GM19438 (cell line): ENCODE data around the gene LARGE2.

Experiments used
- ATAC-seq: cut with Tn5 transposase; IDR thresholded peaks from one replicate; pipeline ENCODE4 v1.9.1; 2021; ENCODE audit warnings: low read depth; ENCODE audit not compliant: unreplicated experiment

LARGE2 gene

GRCh38 chr11:45948356-45948755, 25.9 kb downstream of the LARGE2 start:
- ATAC-seq = no peak

- no peak for ATAC-seq
Observed at GRCh38 chr11:45949992-45950407, 27.5 kb downstream of the LARGE2 start.

GRCh38 chr11:45959851-45960250, 37.4 kb downstream of the LARGE2 start:
- no peak for ATAC-seq

- ATAC-seq = no peak
Observed at GRCh38 chr11:45960387-45961095, 38.1 kb downstream of the LARGE2 start.

GRCh38 chr11:45961751-45962240, 39.3 kb downstream of the LARGE2 start:
- no peak for ATAC-seq

GRCh38 chr11:45964911-45965389, 42.5 kb downstream of the LARGE2 start:
- peak; percentile 74 for ATAC-seq

- no peak for ATAC-seq
Observed at GRCh38 chr11:45967506-45967905, 45.0 kb downstream of the LARGE2 start.

- no peak for ATAC-seq
Observed at GRCh38 chr11:45968901-45969300, 46.4 kb downstream of the LARGE2 start.

GRCh38 chr11:45973601-45974000, 51.1 kb downstream of the LARGE2 start:
- ATAC-seq = no peak

GRCh38 chr11:45974806-45975205, 52.4 kb downstream of the LARGE2 start:
- ATAC-seq = no peak
